Sigmoid colon (tissue), 7 donors: ENCODE results near the gene FHOD3. TPM values are rescaled to one million over a fixed set of nuclear protein-coding genes. Genes with fewer than 3 reads are reported as not detected.

ENCODE experiments used
- DNase-seq: peaks from one replicate; pipeline ENCODE4 v3.0.0-alpha.2; 2019
- H3K27ac ChIP-seq, 4 donors: fragments of 200-600 bp; sonication (generic); one replicate each; pipeline ENCODE4 v1.5.1; 2016 to 2019; ENCODE audit warnings: mild to moderate bottlenecking in 1 of 4
- H3K27me3 ChIP-seq, 3 donors: fragments of 200-600 bp; sonication (generic); one replicate each; pipeline ENCODE4 v1.5.1; 2019; ENCODE audit warnings: mild to moderate bottlenecking in 1 of 3
- H3K36me3 ChIP-seq, 4 donors: fragments of 200-600 bp; sonication (generic); one replicate each; pipeline ENCODE4 v1.5.1; 2016 to 2019
- H3K4me1 ChIP-seq, 4 donors: fragments of 200-600 bp; sonication (generic); one replicate each; pipeline ENCODE4 v1.5.1; 2017 to 2019
- H3K4me3 ChIP-seq, 4 donors: fragments of 200-600 bp; sonication (generic); one replicate each; pipeline ENCODE4 v1.5.1; 2017 to 2019; ENCODE audit warnings: mild to moderate bottlenecking in 2 of 4, moderate library complexity in 1 of 4
- H3K9me3 ChIP-seq, 4 donors: fragments of 200-600 bp in 3 of 4; sonication (generic) in 3 of 4; one replicate each; pipeline versions ENCODE4 v1.5.1 to v1.6.1; 2013 to 2019
- CTCF ChIP-seq, 4 experiments: fragments of 450-650 bp in 3 of 4; fragments of 200-600 bp in 1 of 4; IDR thresholded peaks; one replicate each; pipeline ENCODE4 v1.5.1; 2016 to 2019; ENCODE audit warnings: antibody characterized with exemption in 4 of 4, mild to moderate bottlenecking in 3 of 4, moderate library complexity in 2 of 4
- EP300 ChIP-seq, 4 donors: sonication (generic); formaldehyde crosslinking; IDR thresholded peaks; one replicate each; pipeline ENCODE4 v1.6.1; 2017; ENCODE audit warnings: antibody characterized with exemption in 4 of 4
- POLR2A ChIP-seq, 2 donors: fragments of 450-650 bp; IDR thresholded peaks; one replicate each; pipeline ENCODE4 v1.6.1; 2016; ENCODE audit warnings: antibody characterized with exemption in 2 of 2, mild to moderate bottlenecking in 2 of 2, moderate library complexity in 2 of 2
- POLR2AphosphoS5 ChIP-seq, 4 donors: sonication (generic); formaldehyde crosslinking; IDR thresholded peaks; one replicate each; pipeline ENCODE4 v1.6.1; 2017; ENCODE audit warnings: antibody characterized with exemption in 4 of 4
- WGBS, 2 donors: extraction: QIAGEN DNeasy Blood & Tissue Kit; methylation state at CpG; one replicate each; pipeline ENCODE4 v1.1.7; 2013; 5-methylcytosine and 5-hydroxymethylcytosine counted together
- intact Hi-C: fragments of 100-400 bp; cut with DNase I; formaldehyde crosslinking; loops from one replicate; pipeline ENCODE4 v1.15.1; 2023
- polyA plus RNA-seq, 3 donors: library from polyadenylated mRNA; stranded (reverse); fragments of 200-250 nt; gene quantifications; one replicate each; pipeline ENCODE4 v1.2.3, GENCODE V29; 2013
- total RNA-seq, 4 donors: library from RNA; depleted of rRNA; stranded (reverse); fragments of >200 nt; gene quantifications; one replicate each; pipeline ENCODE4 v1.1.0, GENCODE V29; 2016
- donor health status: healthy with polysubstance abuse.
- donor health status: Bipolar disorder and iron deficiency.
- donor health status: healthy.

FHOD3 gene
- total and polyA plus RNA-seq, 7 donors: 1.2 to 24.9 (median 9.5) TPM

GRCh38 chr18:36415171-36415570 lies 117.7 kb downstream of the FHOD3 start:
- Histone ChIP-seq H3K9me3 (no peaks in the 10 kb centered on the region), H3K27ac (peak overlapping the region in 3 of 4 donors; percentile 5 to 15 (median 12)), H3K4me3 (no peak overlapping the region), H3K27me3 (no peaks in the 10 kb centered on the region), H3K36me3 (no peaks in the 10 kb centered on the region), H3K4me1 (peaks cover 0 to 6% (median under 1%) of the 10 kb centered on the region in 4 donors)
- intact Hi-C loops: no loop called here
- 86 to 89% methylated on average over 1 of the region's 1 CpG for WGBS, 2 donors
- no peak for TF ChIP-seq POLR2A (IDR thresholded peaks at IDR 0.05)
- no peak for TF ChIP-seq POLR2AphosphoS5 (IDR thresholded peaks at IDR 0.05)
- no peak for TF ChIP-seq EP300 (IDR thresholded peaks at IDR 0.05)
- no peak for TF ChIP-seq CTCF (IDR thresholded peaks at IDR 0.05)
- no peak for DNase-seq

GRCh38 chr18:36415625-36416024 lies 118.1 kb downstream of the FHOD3 start:
- WGBS, 2 donors: 86 to 97% methylated on average over 2 of the region's 2 CpGs
- peak overlapping the region in 2 of 4 donors; percentile 5 to 12 for H3K27ac ChIP-seq
- intact Hi-C loops: no loop called here

GRCh38 chr18:36419188-36419899 lies 121.8 kb downstream of the FHOD3 start:
- TF ChIP-seq CTCF (IDR thresholded peaks at IDR 0.05) (no peak), EP300 (IDR thresholded peaks at IDR 0.05) (no peak), POLR2AphosphoS5 (IDR thresholded peaks at IDR 0.05) (no peak), POLR2A (IDR thresholded peaks at IDR 0.05) (no peak)
- H3K4me1 ChIP-seq: peaks cover 0 to 11% (median 3%) of the 10 kb centered on the region in 4 donors
- WGBS, 2 donors: 88 to 91% methylated on average over 3 of the region's 3 CpGs
- no peaks in the 10 kb centered on the region for H3K36me3 ChIP-seq
- no peak overlapping the region for H3K27ac ChIP-seq
- no peaks in the 10 kb centered on the region for H3K9me3 ChIP-seq
- H3K27me3 ChIP-seq: no peaks in the 10 kb centered on the region
- intact Hi-C loops: no loop called here
- DNase-seq: no peak
- H3K4me3 ChIP-seq: no peak overlapping the region

More at GRCh38 chr18:36415625-36416024, 118.1 kb downstream of the FHOD3 start:
- TF ChIP-seq POLR2AphosphoS5 (IDR thresholded peaks at IDR 0.05) (no peak), CTCF (IDR thresholded peaks at IDR 0.05) (no peak), EP300 (IDR thresholded peaks at IDR 0.05) (no peak), POLR2A (IDR thresholded peaks at IDR 0.05) (no peak)
- Histone ChIP-seq H3K4me3 (no peak overlapping the region), H3K27me3 (no peaks in the 10 kb centered on the region), H3K9me3 (no peaks in the 10 kb centered on the region), H3K4me1 (peaks cover 0 to 6% (median 2%) of the 10 kb centered on the region in 4 donors), H3K36me3 (no peaks in the 10 kb centered on the region)
- no peak for DNase-seq

GRCh38 chr18:36419900-36420531 lies 122.5 kb downstream of the FHOD3 start:
- DNase-seq: no peak
- H3K9me3 ChIP-seq: no peaks in the 10 kb centered on the region
- H3K4me1 ChIP-seq: peaks cover 0 to 11% (median 3%) of the 10 kb centered on the region in 4 donors
- no peaks in the 10 kb centered on the region for H3K27me3 ChIP-seq
- intact Hi-C loops: no loop called here
- 84 to 86% methylated on average over 7 of the region's 7 CpGs for WGBS, 2 donors
- H3K4me3 ChIP-seq: no peak overlapping the region
- H3K36me3 ChIP-seq: no peaks in the 10 kb centered on the region
- no peak overlapping the region for H3K27ac ChIP-seq
- TF ChIP-seq CTCF (IDR thresholded peaks at IDR 0.05) (no peak), POLR2AphosphoS5 (IDR thresholded peaks at IDR 0.05) (no peak), EP300 (IDR thresholded peaks at IDR 0.05) (no peak), POLR2A (IDR thresholded peaks at IDR 0.05) (no peak)
